OCI-LY7 (cell line): Measurements from ENCODE around the gene KIFBP. TPM values are rescaled to one million over a fixed set of nuclear protein-coding genes. Genes with fewer than 3 reads are reported as not detected.
A peak's percentile ranks its signal among the peaks of the same experiment; 100 is the strongest.

Experiments used
- BruUV-seq: library from RNA; stranded (reverse); fragments of 400-500 nt; replicated peaks from 2 replicates; lab custom pipeline; 2021; lab: Mats Ljungman, UMichigan
- CTCF ChIA-PET: fragments of 300-600 bp; sonication (Branson Sonifier 250); formaldehyde crosslinking; loops from one replicate; lab custom pipeline; 2022; ENCODE audit warnings: antibody characterized with exemption; ENCODE audit not compliant: unreplicated experiment; lab: Charles Lee
- POLR2A ChIA-PET: fragments of 300-600 bp; sonication (Branson Sonifier 250); formaldehyde crosslinking; loops from one replicate; lab custom pipeline; 2022; ENCODE audit warnings: antibody characterized with exemption; lab: Charles Lee
- DNase-seq: peaks from one replicate; pipeline ENCODE4 v3.0.0-alpha.2; 2015; ENCODE audit warnings: low spot score
- H2AFZ ChIP-seq: fragments of 200-600 bp; sonication (generic), shearing (Covaris generic); 2 replicates; pipeline ENCODE4 v1.6.1; 2014; ENCODE audit warnings: mild to moderate bottlenecking, antibody characterized with exemption, low read length, moderate library complexity
- H3K27ac ChIP-seq: fragments of 200-600 bp; sonication (generic); 2 replicates; pipeline ENCODE4 v1.5.1; 2014; ENCODE audit warnings: mixed run types, low read depth, mild to moderate bottlenecking, moderate library complexity, low read length, inconsistent platforms; ENCODE audit not compliant: poor library complexity, severe bottlenecking
- H3K36me3 ChIP-seq: fragments of 200-600 bp; sonication (generic); 2 replicates; pipeline ENCODE4 v1.6.1; 2014; ENCODE audit warnings: mild to moderate bottlenecking, antibody characterized with exemption, low read length, moderate library complexity, mixed read lengths; ENCODE audit not compliant: insufficient read depth
- H3K4me1 ChIP-seq: fragments of 200-600 bp; sonication (generic); 2 replicates; pipeline ENCODE4 v1.5.1; 2014; ENCODE audit warnings: mild to moderate bottlenecking, low read length; ENCODE audit not compliant: insufficient read depth, poor library complexity, severe bottlenecking
- H3K4me2 ChIP-seq: fragments of 200-600 bp; sonication (generic); 2 replicates; pipeline ENCODE4 v1.6.1; 2014; ENCODE audit warnings: mild to moderate bottlenecking, low read length
- H3K4me3 ChIP-seq: fragments of 200-600 bp; sonication (generic); 2 replicates; pipeline ENCODE4 v1.5.1; 2014; ENCODE audit warnings: mild to moderate bottlenecking, low read depth, low read length; ENCODE audit not compliant: poor library complexity, severe bottlenecking
- H3K79me2 ChIP-seq: fragments of 200-600 bp; sonication (generic); 2 replicates; pipeline ENCODE4 v1.6.1; 2016; ENCODE audit warnings: low read depth, mild to moderate bottlenecking, low read length, moderate library complexity, mixed read lengths; ENCODE audit not compliant: insufficient read depth
- H3K9me2 ChIP-seq: fragments of 200-600 bp; sonication (generic); 2 replicates; pipeline ENCODE4 v1.6.1; 2016; ENCODE audit warnings: mild to moderate bottlenecking, low read length, mixed read lengths; ENCODE audit not compliant: insufficient read depth
- H3K9me3 ChIP-seq: fragments of 200-600 bp; sonication (generic); 2 replicates; pipeline ENCODE4 v1.6.1; 2014; ENCODE audit warnings: mild to moderate bottlenecking, mixed run types, low read length, mixed read lengths
- H4K20me1 ChIP-seq: fragments of 200-600 bp; sonication (generic); 2 replicates; pipeline ENCODE4 v1.6.1; 2014; ENCODE audit warnings: mild to moderate bottlenecking, antibody characterized with exemption, low read length, moderate library complexity, mixed read lengths; ENCODE audit not compliant: insufficient read depth
- CTCF ChIP-seq: fragments of 200-600 bp; sonication (generic); conservative IDR thresholded peaks from 2 replicates; pipeline ENCODE4 v1.5.1; 2014; ENCODE audit warnings: mild to moderate bottlenecking, antibody characterized with exemption, low read length, moderate library complexity, mixed read lengths
- EZH2phosphoT487 ChIP-seq: fragments of 200-600 bp; sonication (generic); IDR thresholded peaks from 2 replicates; pipeline ENCODE4 v1.6.1; 2018; ENCODE audit warnings: low read depth, borderline replicate concordance, mild to moderate bottlenecking, mixed run types, antibody characterized with exemption, low read length, moderate library complexity, mixed read lengths
- intact Hi-C: fragments of 100-400 bp; cut with micrococcal nuclease; formaldehyde crosslinking; loops from one replicate; pipeline ENCODE4 v1.10.0; 2022; ENCODE audit not compliant: unreplicated experiment
- total RNA-seq, 2 experiments: library from RNA; depleted of rRNA in 1 of 2; stranded (reverse); fragments of >200 nt in 1 of 2; shearing (Covaris generic) in 1 of 2; gene quantifications; 2 replicates each; pipeline ENCODE4 v1.2.3, GENCODE V29; 2014 to 2022

The KIFBP gene
- total RNA-seq, 2 experiments from 2014 or later: 5.4 to 11.9 TPM

GRCh38 chr10:69045441-69046300 lies 57.1 kb downstream of the KIFBP start:
- no peak for TF ChIP-seq CTCF
- no peak for TF ChIP-seq EZH2phosphoT487
- BruUV-seq: no TSS peak
- H4K20me1 ChIP-seq: no peaks in the 10 kb centered on the region
- POLR2A ChIA-PET: interaction anchor here (0.5 to 0.7 kb wide), 3 partner anchors 15 to 346 kb away, joined by 3 to 6 read pairs (median 3); no protein-coding TSS in a partner anchor
- H3K4me1 ChIP-seq: peaks cover 12% of the 10 kb centered on the region
- no peaks in the 10 kb centered on the region for H3K9me3 ChIP-seq
- H3K36me3 ChIP-seq: no peaks in the 10 kb centered on the region
- H3K9me2 ChIP-seq: no peaks in the 10 kb centered on the region
- no peak overlapping the region for H3K27ac ChIP-seq
- H3K79me2 ChIP-seq: no peaks in the 10 kb centered on the region
- no peak for DNase-seq
- H3K4me3 ChIP-seq: no peak overlapping the region
- intact Hi-C loops: no loop called here
- H3K4me2 ChIP-seq: no peak overlapping the region
- peak overlapping the region; percentile 98 for H2AFZ ChIP-seq
- CTCF ChIA-PET: no interaction called here

- peaks cover 12% of the 10 kb centered on the region for H3K4me1 ChIP-seq
Observed at GRCh38 chr10:69047111-69047832, 58.7 kb downstream of the KIFBP start.

More at GRCh38 chr10:69047111-69047832, 58.7 kb downstream of the KIFBP start:
- ChIA-PET POLR2A (interaction anchor here (0.5 kb wide), 1 partner anchor 30 kb away, joined by 4 read pairs; no protein-coding TSS in a partner anchor), CTCF (no interaction called here)
- DNase-seq: no peak
- Histone ChIP-seq H3K4me3 (no peak overlapping the region), H4K20me1 (no peaks in the 10 kb centered on the region), H3K36me3 (no peaks in the 10 kb centered on the region), H3K4me2 (no peak overlapping the region), H3K9me3 (no peaks in the 10 kb centered on the region), H3K9me2 (no peaks in the 10 kb centered on the region), H2AFZ (no peak overlapping the region), H3K79me2 (no peaks in the 10 kb centered on the region), H3K27ac (no peak overlapping the region)
- intact Hi-C loops: no loop called here
- BruUV-seq: no TSS peak
- no peak for TF ChIP-seq CTCF
- TF ChIP-seq EZH2phosphoT487: no peak
